Measurements from ENCODE around the gene GLI2. TPM values are rescaled to one million over a fixed set of nuclear protein-coding genes. Genes with fewer than 3 reads are reported as not detected.

The GLI2 gene
- polyA plus RNA-seq, 4 donors, result 10.1 to 17.0 (median 11.5) TPM

DNA sequence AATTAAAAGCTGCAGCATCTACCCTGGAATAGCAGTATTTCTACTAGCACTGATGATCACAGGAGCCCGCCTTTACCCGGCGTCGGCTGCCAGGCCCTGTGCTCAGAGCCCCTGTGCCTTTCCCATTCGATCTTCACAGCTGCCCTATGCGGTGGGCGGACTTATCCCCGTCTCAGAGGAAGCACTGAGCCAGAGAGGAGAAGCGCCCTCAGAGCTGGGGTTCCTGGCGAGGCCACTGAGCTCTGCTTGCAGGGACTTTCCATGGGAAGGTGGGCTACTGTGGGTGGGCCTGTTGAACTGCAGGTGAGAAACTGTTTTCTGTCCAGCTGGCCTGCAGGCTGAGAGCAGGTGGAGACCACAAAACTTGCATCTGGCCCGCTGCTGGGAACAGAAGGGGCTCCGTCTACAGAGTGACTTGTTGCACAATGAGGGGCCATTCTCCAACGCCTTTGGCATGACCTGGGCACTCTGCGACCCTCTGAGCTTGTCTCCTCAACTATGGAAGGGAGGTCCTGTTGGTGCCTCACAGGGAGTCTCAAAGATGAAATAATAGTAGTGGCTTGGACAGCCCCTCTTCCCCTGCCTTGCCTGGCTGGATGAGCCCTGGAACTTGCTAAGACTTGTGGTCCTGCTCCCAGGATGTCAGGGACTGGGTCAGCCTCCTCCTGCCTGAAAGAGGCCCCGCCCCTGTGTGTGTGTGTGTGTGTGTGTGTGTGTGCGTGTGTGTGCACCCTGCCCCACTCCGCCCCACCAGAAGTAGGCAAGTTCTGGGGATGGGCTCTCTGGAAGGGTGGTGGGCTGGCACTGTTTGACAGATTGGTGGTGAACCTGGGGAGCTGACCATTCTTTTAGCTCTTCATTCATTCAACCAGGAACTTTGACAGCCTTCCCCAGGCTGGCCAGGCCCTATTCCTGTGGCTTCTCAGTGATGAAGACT, 32.7 kb downstream of the GLI2 start:
- no peak for DNase-seq (ENCODE audit: low read depth in 4 of 4, low spot score in 2 of 4)

DNA sequence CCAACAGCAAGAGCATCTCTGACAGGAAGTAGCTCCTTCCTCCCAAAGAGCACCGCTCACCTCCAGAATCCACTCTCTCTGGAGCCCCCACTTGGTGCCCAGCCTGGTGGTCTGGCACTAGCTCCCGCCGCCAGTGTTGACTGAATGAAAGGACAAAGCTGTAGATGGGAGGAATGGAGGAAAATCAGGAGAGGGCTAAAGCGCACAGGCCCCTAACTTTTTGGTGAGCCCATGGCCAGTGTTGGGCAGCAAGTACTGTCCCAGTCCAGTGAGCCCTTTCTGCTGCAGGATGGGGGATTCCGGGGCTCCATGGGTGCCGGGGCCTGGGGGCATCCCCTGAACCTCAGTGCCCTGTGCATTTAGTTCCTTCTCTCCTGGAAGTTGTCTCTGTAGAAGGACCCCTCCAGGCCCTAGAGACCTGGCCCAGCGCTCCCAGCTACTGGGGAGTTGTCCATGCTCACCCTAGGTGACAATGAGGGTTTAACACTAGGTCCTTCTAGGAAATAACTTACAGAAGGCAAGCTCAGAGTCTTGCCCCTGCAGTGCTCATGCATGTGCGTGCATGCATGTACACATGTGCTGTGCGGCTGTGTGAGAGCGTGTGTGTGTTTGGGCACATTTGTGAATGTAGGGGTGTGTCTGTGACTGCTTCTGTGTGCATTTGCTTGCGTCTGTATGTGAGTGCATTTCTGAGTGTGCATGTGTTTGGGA, 33.6 kb downstream of the GLI2 start:
- DNase-seq (ENCODE audit: low read depth in 4 of 4, low spot score in 2 of 4), result no peak

DNA sequence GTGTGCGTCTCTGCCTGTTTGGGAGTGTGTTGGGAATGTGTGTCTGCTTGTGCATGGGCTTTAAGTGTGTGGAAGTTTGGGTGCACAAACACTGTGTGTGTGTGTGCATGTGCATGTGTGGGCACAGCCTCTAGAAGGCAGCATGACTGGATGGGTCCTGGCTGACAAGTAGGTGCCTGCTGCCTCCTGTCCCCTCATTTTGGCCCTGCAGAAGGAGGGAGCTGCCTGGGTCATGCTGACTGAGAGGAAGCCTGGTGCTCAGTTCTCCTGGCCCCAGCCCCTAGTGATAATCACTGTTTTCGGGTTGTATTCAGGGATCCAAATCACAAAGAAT, 34.1 kb downstream of the GLI2 start:
- no peak for DNase-seq (ENCODE audit: low read depth in 4 of 4, low spot score in 2 of 4)

DNA sequence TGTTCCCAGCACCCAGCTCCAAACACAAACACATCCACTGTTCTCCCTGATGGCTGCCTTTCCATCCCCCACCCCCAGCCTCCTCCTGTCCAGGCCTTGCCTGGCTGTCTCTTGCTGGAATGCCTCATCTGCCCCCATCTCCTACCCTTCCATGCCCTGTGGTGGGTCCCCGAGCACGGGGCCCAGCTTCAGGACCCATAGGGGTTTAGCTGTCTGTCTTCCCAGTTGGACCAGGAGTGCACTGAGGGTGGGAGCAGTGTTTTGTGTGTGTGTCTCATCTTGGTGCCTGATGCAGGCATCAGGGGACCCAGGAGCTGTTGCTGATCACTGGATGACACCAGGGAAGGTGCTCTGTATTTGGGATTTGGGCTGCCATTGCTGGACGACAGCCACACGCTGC, 34.5 kb downstream of the GLI2 start:
- no peak for DNase-seq (ENCODE audit: low read depth in 4 of 4, low spot score in 2 of 4)

DNA sequence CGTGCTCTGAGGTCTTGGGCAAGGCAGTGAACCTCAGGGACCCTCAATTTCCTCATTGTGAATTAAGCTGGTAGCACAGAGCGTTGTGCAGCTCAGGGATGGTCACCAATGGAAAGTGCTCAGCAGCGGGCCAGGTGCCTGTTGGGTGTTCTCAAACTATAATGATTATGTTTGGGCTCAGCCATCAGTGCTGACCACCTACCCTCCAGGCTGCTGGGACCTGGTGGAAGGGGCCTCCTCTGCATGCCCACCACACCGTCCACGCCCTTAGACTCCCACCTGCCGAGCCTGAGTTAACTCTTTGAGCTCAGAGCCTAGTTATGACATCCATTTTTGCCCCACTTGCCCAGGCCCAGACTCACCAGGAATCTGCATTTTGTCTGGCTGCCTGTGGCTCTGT, 35.0 kb downstream of the GLI2 start:
- no peak for DNase-seq (ENCODE audit: low read depth in 4 of 4, low spot score in 2 of 4)

DNA sequence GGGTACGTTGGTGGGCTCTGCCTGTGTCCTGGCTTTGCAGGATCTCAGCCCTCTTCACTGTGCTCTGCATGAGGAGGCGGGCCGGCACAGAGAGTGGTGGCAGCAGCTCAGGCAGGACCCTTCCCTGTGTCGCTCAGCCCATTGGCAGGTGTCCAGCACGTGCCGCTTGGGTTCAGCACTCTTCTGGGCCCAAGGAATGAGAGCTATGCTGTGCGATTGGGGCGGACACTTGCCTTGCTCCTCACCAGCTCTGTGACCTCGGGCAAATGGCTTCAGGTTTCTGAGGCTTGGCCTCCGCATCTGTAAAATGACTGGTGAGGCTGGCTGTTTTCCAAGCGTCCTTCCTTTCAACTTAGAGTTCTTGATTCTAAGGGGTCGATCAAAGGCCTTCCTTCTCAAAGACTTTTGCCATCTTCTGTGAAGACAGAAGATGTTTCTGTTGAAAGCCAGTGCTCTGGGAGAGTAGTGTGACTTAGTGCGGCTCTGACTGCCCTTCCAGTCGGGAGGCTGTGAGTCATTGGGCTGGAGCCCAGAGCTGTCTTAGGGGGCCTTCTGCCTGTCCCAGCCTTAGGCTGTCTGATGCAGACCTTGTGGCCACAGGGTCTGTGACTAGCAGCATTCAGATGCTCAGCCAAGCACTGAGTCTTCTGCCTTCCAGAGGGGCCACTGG, 35.6 kb downstream of the GLI2 start:
- no peak for DNase-seq (ENCODE audit: low read depth in 4 of 4, low spot score in 2 of 4)

DNA sequence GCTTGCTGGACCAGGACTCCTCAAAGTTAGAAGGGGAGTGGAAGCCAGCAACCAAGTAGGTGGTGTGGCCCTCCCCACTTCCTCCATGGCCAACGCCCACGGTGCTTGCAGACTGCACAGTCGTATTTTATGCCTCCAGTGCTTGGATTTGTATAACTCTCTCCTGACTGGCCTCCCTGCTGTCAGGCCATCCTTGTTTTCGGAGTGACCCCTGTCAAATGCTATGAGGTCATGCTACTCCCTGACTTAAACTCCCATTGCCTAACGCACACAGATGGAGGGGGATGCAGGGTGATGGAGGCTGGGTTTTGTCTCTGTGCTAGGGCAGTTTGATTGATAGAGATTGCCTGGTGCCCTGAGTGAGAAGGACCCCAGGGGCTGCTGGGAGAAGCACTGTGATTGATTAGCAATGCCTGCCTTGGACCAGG, 36.1 kb downstream of the GLI2 start:
- DNase-seq (ENCODE audit: low read depth in 4 of 4, low spot score in 2 of 4), result no peak

DNA sequence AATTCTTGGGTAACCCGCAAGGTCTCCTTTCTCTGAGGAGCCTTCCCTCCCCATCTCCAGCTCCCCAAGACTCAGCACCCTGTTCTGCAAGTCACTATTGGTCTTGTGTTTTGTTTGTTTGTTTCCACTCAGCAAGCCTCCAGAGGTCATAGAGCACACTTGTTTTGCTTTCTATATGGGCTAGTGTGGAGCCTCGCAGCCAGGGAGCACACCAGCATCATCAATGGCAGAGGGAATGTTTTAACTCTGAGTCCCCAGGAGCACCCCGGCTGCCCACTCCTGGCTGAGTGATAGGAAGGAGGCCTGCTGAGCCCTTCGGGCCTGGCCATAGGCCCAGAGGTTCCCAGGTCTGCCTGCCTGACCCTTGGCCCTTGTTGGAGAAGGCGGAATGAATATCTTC, 36.6 kb downstream of the GLI2 start:
- no peak for DNase-seq (ENCODE audit: low read depth in 4 of 4, low spot score in 2 of 4)

DNA sequence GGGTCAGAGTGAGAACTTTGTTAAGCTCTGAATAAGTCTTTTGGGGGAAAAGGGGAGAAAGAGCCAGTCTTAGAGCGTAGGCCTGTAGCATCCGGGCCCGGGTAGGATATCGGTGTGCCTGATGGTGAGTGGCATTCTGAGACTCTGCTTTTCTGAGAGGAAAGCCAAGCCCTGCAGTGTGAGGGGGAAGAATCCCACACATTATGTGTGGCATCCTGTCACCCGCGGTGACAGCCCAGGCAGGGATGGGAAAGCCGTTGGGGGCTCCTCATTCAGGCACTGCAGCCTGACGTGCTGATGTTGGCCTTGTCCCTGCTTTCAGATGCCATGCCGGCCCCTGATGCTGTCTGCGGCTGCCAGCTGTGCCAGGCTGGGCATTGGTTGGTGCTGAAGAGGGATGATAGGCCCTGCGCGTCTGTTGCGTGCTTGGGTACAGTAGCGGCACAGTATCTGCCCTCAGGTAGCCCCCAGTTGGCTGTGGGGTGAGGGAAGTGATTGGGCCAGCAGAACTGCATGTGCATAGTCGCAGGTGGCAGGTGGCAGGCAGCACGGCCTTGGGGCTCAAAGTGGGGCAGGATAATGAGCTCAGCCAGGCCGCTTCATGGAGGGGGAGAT, 37.6 kb downstream of the GLI2 start:
- no peak for DNase-seq (ENCODE audit: low read depth in 4 of 4, low spot score in 2 of 4)

DNA sequence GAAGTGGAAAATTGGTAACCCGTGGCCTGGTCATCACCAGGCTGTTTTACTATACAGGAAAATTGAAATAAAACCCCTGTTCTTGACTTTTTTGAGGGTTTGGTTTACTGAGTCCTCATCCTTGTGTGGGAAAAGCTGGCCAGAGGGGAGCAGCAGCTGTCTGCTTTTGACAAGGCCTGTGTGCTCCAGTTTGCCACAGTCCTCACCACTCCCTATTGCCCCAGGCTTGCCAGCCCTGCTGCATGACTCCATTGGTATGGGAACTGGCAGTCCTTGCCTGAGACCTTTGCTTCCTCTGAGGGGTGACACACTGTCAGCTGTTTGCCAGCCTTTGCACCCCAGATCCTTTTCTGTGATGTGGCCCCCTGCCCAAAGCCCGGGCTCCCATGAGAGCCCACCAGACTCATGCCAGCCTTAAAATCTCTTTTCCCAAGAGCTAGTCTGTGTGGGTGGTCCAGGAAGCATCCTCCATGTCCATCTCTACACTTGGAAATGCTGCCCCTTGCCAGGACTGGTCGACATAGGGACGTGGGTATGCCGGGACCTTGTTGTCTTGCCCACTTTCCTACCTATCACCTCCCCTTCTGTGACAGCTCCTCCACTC, 39.0 kb downstream of the GLI2 start:
- DNase-seq (ENCODE audit: low read depth in 4 of 4, low spot score in 2 of 4), result no peak

DNA sequence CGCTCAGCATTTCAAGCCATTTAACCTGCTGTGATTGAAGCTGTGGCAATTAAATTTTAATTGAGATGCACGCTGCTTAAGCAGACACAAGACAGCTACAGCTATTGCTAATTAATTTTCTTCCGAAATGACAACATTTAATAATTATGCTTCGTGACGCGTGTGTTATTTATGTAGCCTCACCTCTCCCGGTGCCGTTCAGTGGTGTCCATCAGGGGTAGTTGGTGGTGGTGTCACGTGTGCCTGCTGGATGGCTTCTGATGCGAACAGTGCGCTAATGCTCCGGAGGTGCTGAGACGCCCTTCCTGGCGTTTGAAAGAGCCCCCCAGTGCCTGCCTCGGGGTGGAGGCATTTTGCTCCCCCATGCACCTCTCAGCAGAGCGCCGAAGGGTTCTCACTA, 39.5 kb downstream of the GLI2 start:
- DNase-seq (ENCODE audit: low read depth in 4 of 4, low spot score in 2 of 4), result no peak

DNA sequence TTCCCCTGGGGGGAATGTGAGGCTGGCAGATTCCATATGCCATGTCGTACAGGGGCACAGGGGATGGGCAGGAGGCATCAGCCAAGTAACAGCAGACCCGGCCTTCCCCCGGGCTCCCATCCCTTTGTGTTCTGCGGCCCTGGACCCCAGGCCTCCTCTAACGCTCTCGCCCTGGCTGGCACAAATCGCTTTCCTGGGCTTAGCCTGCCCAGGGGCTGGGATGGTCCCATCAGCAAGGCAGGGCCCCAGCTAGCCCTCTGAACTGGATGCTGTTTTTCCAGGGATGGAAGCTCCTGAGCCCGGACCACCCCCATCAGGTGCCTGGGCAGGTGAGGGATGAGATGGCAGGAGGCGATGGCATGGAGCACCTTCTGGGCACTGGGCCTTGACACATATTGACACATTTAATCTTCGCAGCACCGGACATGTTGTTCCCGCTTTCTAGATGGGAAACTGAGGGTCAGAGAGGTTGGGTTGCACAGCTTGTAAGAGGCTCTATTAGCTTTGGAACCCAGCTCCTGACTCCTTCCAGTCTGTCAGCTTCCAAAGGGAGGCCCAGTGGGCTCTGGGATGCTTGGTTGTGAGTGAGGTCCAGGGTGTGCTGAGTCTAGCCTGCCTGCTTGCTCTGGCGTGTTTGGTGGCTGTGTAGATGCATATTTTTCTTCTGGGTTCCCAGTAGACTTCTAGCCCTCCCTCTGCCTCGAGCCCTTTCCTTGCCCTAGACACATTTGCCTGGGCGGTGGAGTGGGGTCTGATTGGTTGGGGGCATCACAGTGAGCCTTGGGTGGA, 40.3 kb downstream of the GLI2 start:
- DNase-seq (ENCODE audit: low read depth in 4 of 4, low spot score in 2 of 4), result no peak

DNA sequence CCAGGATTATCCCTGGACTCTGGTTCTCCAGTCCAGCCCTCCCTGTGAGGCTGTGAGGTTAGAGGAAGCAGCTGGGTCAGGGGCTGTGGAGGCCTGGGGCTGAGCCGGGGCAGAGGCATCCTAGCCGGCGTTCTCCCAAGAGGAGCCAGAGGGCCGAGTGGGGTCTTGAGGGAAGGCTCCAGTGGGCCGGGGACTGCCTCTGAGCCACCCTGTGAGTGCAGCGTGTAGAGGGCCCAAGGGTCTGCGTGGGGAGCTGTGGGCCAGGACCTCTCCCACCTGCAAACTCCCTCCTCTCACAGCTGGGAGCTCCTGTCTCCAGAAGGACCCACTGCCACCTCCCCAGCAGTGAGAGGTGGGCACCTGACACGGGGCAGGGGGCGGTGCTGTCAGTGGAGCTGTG, 41.0 kb downstream of the GLI2 start:
- DNase-seq (ENCODE audit: low read depth in 4 of 4, low spot score in 2 of 4), result no peak

DNA sequence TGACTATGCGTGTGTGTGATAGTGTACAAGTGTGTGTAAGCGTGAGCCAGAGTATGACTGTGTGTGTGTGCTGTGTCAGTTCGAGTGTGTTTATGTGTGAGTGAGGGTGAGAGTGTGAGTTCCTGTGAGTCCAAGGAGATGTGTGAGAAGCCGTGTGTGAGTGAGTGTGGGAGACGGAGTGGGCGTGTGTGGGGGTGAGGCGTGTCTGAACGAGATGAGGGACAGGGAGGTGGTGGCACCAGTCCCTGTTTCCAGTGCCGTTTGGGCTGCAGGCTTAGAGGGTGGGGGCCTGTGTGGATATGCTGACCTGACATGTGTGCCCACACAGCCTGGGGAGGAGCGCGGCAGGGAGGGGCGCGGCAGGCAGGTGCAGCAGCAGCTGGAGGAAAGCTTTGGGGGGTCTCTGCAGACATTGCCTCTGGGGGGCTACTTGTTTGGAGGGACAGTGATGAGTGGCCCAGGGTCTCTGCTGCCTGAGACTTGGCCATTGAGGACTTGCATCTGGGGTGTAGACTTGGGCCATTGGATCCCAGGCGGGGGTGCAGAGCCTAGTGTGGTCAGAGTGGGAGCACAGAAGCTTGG, 41.6 kb downstream of the GLI2 start:
- no peak for DNase-seq (ENCODE audit: low read depth in 4 of 4, low spot score in 2 of 4)

DNA sequence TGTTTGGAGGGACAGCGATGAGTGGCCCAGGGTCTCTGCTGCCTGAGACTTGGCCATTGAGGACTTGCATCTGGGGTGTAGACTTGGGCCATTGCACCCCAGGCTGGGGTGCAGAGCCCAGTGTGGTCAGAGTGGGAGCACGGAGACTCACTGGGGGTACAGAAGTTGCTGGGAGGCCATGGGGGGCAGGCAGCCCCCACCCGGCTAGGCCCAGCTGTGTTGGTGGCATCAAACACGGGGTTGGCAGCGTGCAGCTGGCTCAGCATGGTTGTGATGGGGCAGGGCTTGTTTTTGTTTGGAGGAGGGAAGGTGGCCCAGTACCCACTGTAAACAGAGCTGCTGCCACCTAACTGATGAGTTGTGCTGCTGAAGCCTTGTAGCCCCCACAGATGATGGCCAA, 42.1 kb downstream of the GLI2 start:
- no peak for DNase-seq (ENCODE audit: low read depth in 4 of 4, low spot score in 2 of 4)

DNA sequence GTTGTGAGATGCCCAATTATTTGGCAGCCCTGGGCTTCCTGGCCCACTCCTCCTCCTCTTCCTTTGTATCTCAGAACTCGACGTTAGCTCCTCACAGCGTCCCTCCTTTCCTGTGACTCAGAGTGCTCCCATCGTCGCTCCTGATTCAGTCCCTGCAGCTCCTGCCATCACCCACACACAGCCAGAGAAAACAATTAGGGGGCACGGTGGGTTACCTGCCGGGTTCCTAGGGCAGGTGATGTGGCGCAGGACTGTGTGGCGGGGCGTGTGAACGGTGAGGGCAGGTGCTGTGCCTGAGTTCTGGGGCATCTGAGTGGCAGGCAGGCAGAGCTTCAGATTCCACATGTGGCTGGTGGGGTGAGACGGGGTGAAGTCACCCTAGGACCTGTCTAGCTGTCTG, 42.6 kb downstream of the GLI2 start:
- no peak for DNase-seq (ENCODE audit: low read depth in 4 of 4, low spot score in 2 of 4)

DNA sequence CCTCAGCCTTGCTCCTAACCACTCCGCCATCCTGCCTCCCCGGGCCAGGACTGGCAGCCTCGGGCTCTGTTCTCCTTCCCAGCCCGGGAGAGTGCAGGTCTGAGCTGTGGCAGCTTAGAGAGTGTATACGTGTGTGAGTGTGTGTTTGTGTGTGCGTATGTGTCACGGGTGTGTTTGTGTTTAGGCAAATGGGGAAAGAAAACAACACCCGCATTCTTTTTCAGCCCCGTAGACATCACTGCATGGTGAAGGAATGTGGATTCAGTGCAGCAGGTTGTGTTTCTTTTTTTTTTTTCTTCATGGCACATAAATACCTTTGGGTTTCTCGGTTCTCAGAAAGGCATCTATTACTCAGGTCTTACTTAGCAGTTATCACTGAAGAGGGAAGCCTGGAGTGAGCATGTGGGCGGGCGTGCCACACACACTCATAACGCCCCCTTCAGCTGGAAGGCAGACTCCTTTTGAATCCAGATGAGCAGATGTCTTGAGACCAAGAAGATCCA, 44.2 kb downstream of the GLI2 start:
- DNase-seq (ENCODE audit: low read depth in 4 of 4, low spot score in 2 of 4), result no peak

DNA sequence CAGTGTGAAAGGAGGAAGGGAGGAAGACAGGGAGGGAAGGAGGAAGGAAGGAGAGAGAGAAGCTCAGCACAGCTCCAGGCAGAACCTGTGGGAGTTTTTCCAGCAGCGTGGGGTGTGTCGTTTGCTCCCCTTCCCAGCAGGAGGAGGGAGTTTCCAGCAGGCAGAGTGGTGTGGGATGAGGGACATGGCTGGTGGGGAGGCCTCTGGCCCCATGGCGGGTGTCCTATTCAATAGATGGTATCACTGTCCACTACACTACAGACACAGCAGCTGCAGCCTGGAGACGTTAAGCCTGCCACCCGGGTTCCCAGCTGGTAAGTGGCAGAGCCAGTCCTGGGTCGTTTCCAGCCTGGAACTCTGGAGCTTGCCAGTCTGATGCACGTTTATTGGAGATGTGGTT, 44.7 kb downstream of the GLI2 start:
- no peak for DNase-seq (ENCODE audit: low read depth in 4 of 4, low spot score in 2 of 4)

DNA sequence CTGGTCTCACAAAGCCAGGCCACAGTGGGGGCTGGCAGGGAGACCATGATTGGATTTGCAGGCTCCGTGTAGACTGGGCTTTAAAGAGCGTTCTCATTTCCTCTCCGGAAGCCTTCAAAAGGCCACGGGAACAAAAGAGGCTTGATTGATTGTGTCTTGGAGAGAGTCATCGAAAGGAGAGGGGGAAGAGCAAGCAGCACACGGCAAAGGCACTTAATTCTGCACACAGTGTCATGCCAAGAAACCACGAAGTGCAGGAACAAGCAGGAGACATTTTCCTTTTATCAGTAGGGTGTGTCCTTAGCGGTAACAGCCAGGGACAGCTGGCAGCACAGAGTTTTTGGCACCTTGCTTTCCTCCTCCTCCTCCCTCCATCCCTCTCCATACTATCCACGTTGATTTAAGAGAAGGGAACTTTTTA, 47.7 kb downstream of the GLI2 start:
- DNase-seq (ENCODE audit: low read depth in 4 of 4, low spot score in 2 of 4), result no peak

All from left renal cortex interstitium (tissue), 4 donors.